NOMO-1 treated with dmso at 0.1 percent for 144 hours (cell line): ENCODE measurements around the gene RAD52.

ENCODE experiments used
- DNase-seq: peaks from one replicate; lab custom pipeline; 2025; ENCODE audit not compliant: unreplicated experiment; lab: John Stamatoyannopoulos, UW

RAD52 gene

GRCh38 chr12:873954-874353 lies 75.5 kb downstream of the RAD52 start:
- DNase-seq = no peak

GRCh38 chr12:870378-870777 lies 79.1 kb downstream of the RAD52 start:
- no peak for DNase-seq

- no peak for DNase-seq
Measured at GRCh38 chr12:868722-869121, 80.8 kb downstream of the RAD52 start.

- DNase-seq = no peak
Measured at GRCh38 chr12:867905-868304, 81.6 kb downstream of the RAD52 start.

GRCh38 chr12:865614-866013 lies 83.9 kb downstream of the RAD52 start:
- DNase-seq = no peak

- no peak for DNase-seq
Measured at GRCh38 chr12:863285-863684, 86.2 kb downstream of the RAD52 start.

- no peak for DNase-seq
Measured at GRCh38 chr12:862303-862911, 87.1 kb downstream of the RAD52 start.
